Sigmoid colon (tissue), 4 donors: ENCODE results near the gene ZFP90.

Experiments
- EP300 ChIP-seq, 4 donors: sonication (generic); formaldehyde crosslinking; IDR thresholded peaks; one replicate each; pipeline ENCODE4 v1.6.1; 2017; ENCODE audit warnings: antibody characterized with exemption in 4 of 4
- POLR2A ChIP-seq, 2 donors: fragments of 450-650 bp; IDR thresholded peaks; one replicate each; pipeline ENCODE4 v1.6.1; 2016; ENCODE audit warnings: antibody characterized with exemption in 2 of 2, mild to moderate bottlenecking in 2 of 2, moderate library complexity in 2 of 2
- TF ChIP-seq, protein P1 (sequence below), 4 experiments: fragments of 450-650 bp in 3 of 4; fragments of 200-600 bp in 1 of 4; IDR thresholded peaks; one replicate each; pipeline ENCODE4 v1.5.1; 2016 to 2019; ENCODE audit warnings: antibody characterized with exemption in 4 of 4, mild to moderate bottlenecking in 3 of 4, moderate library complexity in 2 of 4

DNA sequence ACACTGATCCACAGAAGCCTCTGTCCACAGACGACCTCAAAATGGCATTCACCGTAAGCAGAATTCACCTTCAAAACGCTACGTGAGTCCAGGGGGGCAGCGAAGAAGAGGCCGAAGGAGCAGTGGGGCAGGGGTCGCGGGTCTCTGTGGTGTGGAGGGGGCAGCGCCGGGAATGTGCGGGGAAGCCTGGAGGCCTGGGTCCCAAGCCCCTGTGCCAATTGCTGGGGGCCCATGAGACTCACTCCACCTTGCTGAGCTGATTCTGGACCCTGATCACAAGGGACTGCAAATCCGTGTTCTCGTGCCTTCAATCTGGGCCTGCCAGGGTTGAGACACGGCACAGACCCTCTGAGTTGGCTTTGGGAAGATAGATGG lies 47.5 kb upstream of the ZFP90 start:
- TF ChIP-seq, protein P1, sequence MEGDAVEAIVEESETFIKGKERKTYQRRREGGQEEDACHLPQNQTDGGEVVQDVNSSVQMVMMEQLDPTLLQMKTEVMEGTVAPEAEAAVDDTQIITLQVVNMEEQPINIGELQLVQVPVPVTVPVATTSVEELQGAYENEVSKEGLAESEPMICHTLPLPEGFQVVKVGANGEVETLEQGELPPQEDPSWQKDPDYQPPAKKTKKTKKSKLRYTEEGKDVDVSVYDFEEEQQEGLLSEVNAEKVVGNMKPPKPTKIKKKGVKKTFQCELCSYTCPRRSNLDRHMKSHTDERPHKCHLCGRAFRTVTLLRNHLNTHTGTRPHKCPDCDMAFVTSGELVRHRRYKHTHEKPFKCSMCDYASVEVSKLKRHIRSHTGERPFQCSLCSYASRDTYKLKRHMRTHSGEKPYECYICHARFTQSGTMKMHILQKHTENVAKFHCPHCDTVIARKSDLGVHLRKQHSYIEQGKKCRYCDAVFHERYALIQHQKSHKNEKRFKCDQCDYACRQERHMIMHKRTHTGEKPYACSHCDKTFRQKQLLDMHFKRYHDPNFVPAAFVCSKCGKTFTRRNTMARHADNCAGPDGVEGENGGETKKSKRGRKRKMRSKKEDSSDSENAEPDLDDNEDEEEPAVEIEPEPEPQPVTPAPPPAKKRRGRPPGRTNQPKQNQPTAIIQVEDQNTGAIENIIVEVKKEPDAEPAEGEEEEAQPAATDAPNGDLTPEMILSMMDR (IDR thresholded peaks at IDR 0.05) = no peak
- TF ChIP-seq EP300 (IDR thresholded peaks at IDR 0.05) (no peak), POLR2A (IDR thresholded peaks at IDR 0.05) (no peak)
